ENCODE data around the gene SCUBE3. TPM values are rescaled to one million over a fixed set of nuclear protein-coding genes. Genes with fewer than 3 reads are reported as not detected.

The SCUBE3 gene
- total and polyA plus RNA-seq, 9 of the 15 experiments (the other 6 are each of a cell fraction or from before 2014, with no cell fraction given), result 0.01 to 0.11 TPM; not detected in 7

- TF ChIP-seq, protein P1, sequence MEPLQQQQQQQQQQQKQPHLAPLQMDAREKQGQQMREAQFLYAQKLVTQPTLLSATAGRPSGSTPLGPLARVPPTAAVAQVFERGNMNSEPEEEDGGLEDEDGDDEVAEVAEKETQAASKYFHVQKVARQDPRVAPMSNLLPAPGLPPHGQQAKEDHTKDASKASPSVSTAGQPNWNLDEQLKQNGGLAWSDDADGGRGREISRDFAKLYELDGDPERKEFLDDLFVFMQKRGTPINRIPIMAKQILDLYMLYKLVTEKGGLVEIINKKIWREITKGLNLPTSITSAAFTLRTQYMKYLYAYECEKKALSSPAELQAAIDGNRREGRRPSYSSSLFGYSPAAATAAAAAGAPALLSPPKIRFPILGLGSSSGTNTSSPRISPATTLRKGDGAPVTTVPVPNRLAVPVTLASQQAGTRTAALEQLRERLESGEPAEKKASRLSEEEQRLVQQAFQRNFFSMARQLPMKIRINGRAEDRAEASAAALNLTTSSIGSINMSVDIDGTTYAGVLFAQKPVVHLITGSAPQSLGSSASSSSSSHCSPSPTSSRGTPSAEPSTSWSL (CRISPR knock-in tag; IDR thresholded peaks at IDR 0.05; ENCODE audit: borderline replicate concordance), result no peak
- peak in 1 of 2 experiments; percentile 60; a peak in 2 of 4 replicates for TF ChIP-seq HDAC1 (IDR thresholded peaks at IDR 0.05)
- no peak for TF ChIP-seq RB1 (IDR thresholded peaks at IDR 0.05; ENCODE audit: low read depth)
- TF ChIP-seq, protein P2, sequence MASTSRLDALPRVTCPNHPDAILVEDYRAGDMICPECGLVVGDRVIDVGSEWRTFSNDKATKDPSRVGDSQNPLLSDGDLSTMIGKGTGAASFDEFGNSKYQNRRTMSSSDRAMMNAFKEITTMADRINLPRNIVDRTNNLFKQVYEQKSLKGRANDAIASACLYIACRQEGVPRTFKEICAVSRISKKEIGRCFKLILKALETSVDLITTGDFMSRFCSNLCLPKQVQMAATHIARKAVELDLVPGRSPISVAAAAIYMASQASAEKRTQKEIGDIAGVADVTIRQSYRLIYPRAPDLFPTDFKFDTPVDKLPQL (IDR thresholded peaks at IDR 0.05; ENCODE audit: extremely low read depth, insufficient read length), result no peak
- TF ChIP-seq NR2C2 (CRISPR knock-in tag; IDR thresholded peaks at IDR 0.05), result no peak
- peak; percentile 68 for TF ChIP-seq NR2C2 (tag; IDR thresholded peaks at IDR 0.05)
- TF ChIP-seq ZFP30 (CRISPR knock-in tag; IDR thresholded peaks at IDR 0.05; ENCODE audit: borderline replicate concordance), result no peak
- TF ChIP-seq IFI16 (CRISPR knock-in tag; IDR thresholded peaks at IDR 0.05), result no peak
- TF ChIP-seq, protein P3, sequence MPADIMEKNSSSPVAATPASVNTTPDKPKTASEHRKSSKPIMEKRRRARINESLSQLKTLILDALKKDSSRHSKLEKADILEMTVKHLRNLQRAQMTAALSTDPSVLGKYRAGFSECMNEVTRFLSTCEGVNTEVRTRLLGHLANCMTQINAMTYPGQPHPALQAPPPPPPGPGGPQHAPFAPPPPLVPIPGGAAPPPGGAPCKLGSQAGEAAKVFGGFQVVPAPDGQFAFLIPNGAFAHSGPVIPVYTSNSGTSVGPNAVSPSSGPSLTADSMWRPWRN (IDR thresholded peaks at IDR 0.05; ENCODE audit: low read depth), result no peak
- TF ChIP-seq, protein P4, sequence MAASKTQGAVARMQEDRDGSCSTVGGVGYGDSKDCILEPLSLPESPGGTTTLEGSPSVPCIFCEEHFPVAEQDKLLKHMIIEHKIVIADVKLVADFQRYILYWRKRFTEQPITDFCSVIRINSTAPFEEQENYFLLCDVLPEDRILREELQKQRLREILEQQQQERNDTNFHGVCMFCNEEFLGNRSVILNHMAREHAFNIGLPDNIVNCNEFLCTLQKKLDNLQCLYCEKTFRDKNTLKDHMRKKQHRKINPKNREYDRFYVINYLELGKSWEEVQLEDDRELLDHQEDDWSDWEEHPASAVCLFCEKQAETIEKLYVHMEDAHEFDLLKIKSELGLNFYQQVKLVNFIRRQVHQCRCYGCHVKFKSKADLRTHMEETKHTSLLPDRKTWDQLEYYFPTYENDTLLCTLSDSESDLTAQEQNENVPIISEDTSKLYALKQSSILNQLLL (CRISPR knock-in tag; IDR thresholded peaks at IDR 0.05; ENCODE audit: borderline replicate concordance), result peak; percentile 17; the same call in 1 of the 2 replicates
- no peak for TF ChIP-seq TCF3 (CRISPR knock-in tag; IDR thresholded peaks at IDR 0.05)
- TF ChIP-seq ZHX1 (conservative IDR thresholded peaks at IDR 0.05; ENCODE audit: low read length), result no peak
- TF ChIP-seq, protein P5, sequence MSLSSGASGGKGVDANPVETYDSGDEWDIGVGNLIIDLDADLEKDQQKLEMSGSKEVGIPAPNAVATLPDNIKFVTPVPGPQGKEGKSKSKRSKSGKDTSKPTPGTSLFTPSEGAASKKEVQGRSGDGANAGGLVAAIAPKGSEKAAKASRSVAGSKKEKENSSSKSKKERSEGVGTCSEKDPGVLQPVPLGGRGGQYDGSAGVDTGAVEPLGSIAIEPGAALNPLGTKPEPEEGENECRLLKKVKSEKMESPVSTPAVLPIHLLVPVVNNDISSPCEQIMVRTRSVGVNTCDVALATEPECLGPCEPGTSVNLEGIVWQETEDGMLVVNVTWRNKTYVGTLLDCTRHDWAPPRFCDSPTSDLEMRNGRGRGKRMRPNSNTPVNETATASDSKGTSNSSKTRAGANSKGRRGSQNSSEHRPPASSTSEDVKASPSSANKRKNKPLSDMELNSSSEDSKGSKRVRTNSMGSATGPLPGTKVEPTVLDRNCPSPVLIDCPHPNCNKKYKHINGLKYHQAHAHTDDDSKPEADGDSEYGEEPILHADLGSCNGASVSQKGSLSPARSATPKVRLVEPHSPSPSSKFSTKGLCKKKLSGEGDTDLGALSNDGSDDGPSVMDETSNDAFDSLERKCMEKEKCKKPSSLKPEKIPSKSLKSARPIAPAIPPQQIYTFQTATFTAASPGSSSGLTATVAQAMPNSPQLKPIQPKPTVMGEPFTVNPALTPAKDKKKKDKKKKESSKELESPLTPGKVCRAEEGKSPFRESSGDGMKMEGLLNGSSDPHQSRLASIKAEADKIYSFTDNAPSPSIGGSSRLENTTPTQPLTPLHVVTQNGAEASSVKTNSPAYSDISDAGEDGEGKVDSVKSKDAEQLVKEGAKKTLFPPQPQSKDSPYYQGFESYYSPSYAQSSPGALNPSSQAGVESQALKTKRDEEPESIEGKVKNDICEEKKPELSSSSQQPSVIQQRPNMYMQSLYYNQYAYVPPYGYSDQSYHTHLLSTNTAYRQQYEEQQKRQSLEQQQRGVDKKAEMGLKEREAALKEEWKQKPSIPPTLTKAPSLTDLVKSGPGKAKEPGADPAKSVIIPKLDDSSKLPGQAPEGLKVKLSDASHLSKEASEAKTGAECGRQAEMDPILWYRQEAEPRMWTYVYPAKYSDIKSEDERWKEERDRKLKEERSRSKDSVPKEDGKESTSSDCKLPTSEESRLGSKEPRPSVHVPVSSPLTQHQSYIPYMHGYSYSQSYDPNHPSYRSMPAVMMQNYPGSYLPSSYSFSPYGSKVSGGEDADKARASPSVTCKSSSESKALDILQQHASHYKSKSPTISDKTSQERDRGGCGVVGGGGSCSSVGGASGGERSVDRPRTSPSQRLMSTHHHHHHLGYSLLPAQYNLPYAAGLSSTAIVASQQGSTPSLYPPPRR (CRISPR knock-in tag; IDR thresholded peaks at IDR 0.05; ENCODE audit: borderline replicate concordance), result no peak
- peak; percentile 33 for TF ChIP-seq CHD4 (IDR thresholded peaks at IDR 0.05; ENCODE audit: insufficient read depth, insufficient replicate concordance, low read depth, low read length, poor library complexity, severe bottlenecking)
Measured at GRCh38 chr6:35259948-35260590, 46.3 kb downstream of the SCUBE3 start (continued).
